ENCODE measurements around the gene INSL4. TPM values are rescaled to one million over a fixed set of nuclear protein-coding genes. Genes with fewer than 3 reads are reported as not detected.

The INSL4 gene
- total RNA-seq, result 0.26 TPM in 1 of 2 replicates, not detected in the other

GRCh38 chr9:5231212-5231611 lies at the start of gene INSL4:
INSL4 (plus strand) TSS chr9:5231419; CDS start chr9:5231524, 105 bp downstream.
- peak; percentile 93 for DNase-seq (ENCODE audit: low read depth)
- no peaks in the 10 kb centered on the region for H3K27me3 ChIP-seq (ENCODE audit: control insufficient read depth, insufficient read depth, low read length)
- no peak for FAIRE-seq
- no peak for TF ChIP-seq CTCF (IDR thresholded peaks at IDR 0.05; ENCODE audit: insufficient read depth, low read length, severe bottlenecking)
- no peaks in the 10 kb centered on the region for H3K36me3 ChIP-seq (ENCODE audit: control insufficient read depth, insufficient read depth, low read length)
- H3K4me3 ChIP-seq (ENCODE audit: low read depth, low read length), result no peak within 1 kb of the TSS

DNA sequence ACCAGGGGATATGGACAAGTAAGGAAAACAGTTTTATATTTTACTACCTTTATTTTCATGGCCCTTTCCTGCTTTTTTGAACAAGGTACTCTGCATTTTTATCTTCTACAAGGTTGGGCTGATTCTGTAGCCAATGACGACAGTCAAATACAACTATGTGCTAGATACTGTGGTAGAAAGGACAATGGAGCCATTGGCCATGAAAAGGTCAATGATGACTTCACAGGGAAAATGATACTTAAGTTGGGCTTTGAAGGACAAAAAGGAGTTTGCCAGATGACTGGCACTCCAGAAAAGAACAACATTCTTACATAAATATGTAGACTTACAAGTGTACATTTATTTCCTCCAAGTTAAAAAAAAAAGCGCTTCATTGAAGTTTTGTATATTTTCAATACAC lies 46.4 kb upstream of the INSL4 start:
- DNase-seq (ENCODE audit: low read depth) (no peak), FAIRE-seq (no peak)
- no peak for TF ChIP-seq CTCF (IDR thresholded peaks at IDR 0.05; ENCODE audit: insufficient read depth, low read length, severe bottlenecking)

DNA sequence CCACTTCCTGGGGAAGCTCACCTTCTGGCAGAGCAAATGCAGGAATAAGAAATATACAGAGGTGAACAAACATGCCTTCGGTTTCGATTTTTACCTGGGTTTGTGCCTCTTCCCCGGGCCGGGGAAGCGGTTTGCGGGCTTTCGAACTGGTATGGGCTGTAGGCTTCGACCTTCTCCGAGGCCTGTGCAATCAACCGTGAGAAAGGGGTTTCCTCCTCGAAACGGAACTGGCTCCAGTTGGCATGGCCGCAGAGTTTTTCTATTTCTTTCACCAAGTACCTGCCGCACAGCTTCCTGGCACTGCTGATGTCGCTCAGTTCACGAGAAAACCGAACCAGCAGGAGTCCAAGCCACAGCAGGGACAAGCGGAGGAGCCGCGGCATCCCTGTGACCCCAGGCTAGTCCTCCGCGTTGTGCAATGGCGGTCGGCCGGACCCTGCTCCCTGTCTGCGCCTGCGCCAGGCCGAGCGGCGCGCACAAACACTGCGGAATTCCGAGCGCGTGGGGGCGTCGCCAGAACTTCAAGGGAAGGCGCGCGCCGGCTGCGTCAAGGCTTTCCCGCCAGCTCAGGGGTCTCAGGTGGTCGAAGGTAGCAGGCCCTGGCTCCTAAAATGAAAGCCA lies 45.9 kb upstream of the INSL4 start, which contains the start of gene INSL6:
TSS of gene INSL6 (minus strand) at position 420 of the 621 bp plus-strand sequence. CDS start at position 383, 37 bp downstream.
- Histone ChIP-seq H3K4me3 (ENCODE audit: low read depth, low read length) (no peak within 1 kb of the TSS), H3K36me3 (ENCODE audit: control insufficient read depth, insufficient read depth, low read length) (no peaks in the 10 kb centered on the region), H3K27me3 (ENCODE audit: control insufficient read depth, insufficient read depth, low read length) (peaks cover under 1% of the 10 kb centered on the region)
- no peak for TF ChIP-seq CTCF (IDR thresholded peaks at IDR 0.05; ENCODE audit: insufficient read depth, low read length, severe bottlenecking)
- DNase-seq (ENCODE audit: low read depth), result no peak
- no peak for FAIRE-seq

More for the DNA sequence above, 46.4 kb upstream of the INSL4 start:
- Histone ChIP-seq H3K36me3 (ENCODE audit: control insufficient read depth, insufficient read depth, low read length) (no peaks in the 10 kb centered on the region), H3K4me3 (ENCODE audit: low read depth, low read length) (no peak overlapping the region), H3K27me3 (ENCODE audit: control insufficient read depth, insufficient read depth, low read length) (no peaks in the 10 kb centered on the region)

DNA sequence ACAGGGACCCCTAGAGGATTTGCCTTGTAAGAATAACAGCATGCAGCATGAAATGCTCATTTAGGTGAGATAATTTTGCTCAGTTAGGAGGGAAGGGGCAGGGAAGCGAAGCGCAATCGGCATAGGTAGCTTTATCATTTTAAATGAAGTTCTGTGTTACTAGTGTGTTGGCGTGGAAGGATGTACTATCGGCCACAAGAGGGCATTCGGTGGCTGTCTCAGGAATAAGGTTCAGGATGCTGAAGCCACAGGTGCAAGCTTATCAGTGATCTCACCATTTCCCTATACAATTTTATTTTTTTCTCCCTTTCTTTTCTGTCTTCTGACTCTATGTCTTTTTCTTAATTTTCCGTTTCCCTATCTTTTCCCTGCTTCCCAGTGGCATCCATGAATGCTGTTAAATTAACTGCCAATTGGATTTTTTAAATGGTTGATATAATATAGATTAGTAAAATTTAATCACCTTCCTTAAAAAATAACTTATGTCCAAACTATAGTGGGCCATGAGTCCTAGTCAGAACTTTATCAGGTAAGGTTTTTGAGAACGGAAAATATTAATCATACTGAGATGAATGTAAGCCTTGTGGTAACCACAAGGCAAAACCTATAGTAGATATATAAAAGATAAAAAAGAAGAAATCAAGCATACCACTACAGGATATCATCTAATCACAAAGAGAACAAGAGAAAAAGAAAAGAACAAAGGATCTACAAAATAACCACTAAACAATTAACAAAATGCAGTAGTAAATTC lies 44.6 kb upstream of the INSL4 start:
- H3K4me3 ChIP-seq (ENCODE audit: low read depth, low read length), result no peak overlapping the region
- no peaks in the 10 kb centered on the region for H3K36me3 ChIP-seq (ENCODE audit: control insufficient read depth, insufficient read depth, low read length)
- peak; percentile 80 for TF ChIP-seq CTCF (IDR thresholded peaks at IDR 0.05; ENCODE audit: insufficient read depth, low read length, severe bottlenecking)
- no peak for FAIRE-seq
- peak; percentile 68 for DNase-seq (ENCODE audit: low read depth)
- peaks cover 1% of the 10 kb centered on the region for H3K27me3 ChIP-seq (ENCODE audit: control insufficient read depth, insufficient read depth, low read length)

- Histone ChIP-seq H3K27me3 (ENCODE audit: control insufficient read depth, insufficient read depth, low read length) (peaks cover 1% of the 10 kb centered on the region), H3K36me3 (ENCODE audit: control insufficient read depth, insufficient read depth, low read length) (no peaks in the 10 kb centered on the region), H3K4me3 (ENCODE audit: low read depth, low read length) (no peak overlapping the region)
- no peak for DNase-seq (ENCODE audit: low read depth)
- TF ChIP-seq CTCF (IDR thresholded peaks at IDR 0.05; ENCODE audit: insufficient read depth, low read length, severe bottlenecking), result no peak
- FAIRE-seq, result no peak
Measured at GRCh38 chr9:5188060-5188984, 42.9 kb upstream of the INSL4 start.

Measured in bronchial epithelial cell (primary cell).